ENCODE results near the gene KIF3A.

The KIF3A gene

DNA sequence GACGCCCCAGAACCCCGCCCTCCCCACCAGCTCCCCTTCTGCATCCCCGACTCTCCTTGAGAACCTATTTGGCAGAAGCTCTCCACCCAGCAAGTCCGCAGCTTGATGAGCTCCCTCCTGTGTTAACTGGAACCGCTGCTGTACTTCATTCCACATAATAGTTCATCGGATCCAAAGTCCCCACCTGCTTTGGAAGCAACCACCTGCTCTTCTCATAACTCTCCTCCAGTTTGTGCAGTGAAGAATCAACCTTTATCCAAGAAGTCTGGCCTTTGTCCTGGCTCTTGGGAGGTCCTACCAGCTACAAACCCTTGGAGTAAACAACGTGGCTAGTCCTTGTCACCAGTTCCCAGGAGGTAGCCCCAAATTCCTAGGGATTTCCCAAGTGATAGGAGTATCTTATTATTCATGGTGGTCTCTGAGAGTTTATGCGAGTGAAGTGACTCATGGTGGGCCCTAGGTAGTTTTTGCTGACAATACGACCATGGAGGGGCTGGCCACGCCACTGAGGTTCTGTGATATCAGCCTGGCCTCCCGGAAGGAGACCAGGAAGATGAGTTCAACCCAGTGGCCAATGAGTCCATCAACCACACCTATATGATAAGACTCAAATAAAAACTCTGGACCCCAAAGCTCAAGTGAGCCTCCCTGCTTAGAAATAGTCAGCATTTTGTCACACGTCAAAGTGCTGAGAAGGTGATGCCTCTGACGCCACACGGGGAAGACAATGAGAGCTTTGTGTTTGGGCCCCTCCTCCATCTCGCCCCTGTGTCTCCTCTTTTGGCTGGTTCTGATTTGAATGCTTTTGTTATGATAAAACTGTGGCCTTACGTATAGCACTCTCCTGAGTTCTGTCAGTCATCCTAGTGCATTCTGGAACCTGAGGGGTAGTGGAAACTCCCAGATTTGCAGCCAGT lies 67.1 kb downstream of the KIF3A start:
- H3K9me3 ChIP-seq (ENCODE audit: low read depth, low read length), result no peaks in the 10 kb centered on the region
- H3K27ac ChIP-seq, result no peak overlapping the region
- H3K36me3 ChIP-seq (ENCODE audit: insufficient read depth, low read length), result no peaks in the 10 kb centered on the region
- DNase-seq (ENCODE audit: low read depth, low spot score), result no peak
- no peak overlapping the region for H3K4me3 ChIP-seq
- no peak for TF ChIP-seq POLR2AphosphoS5 (IDR thresholded peaks at IDR 0.05; ENCODE audit: borderline replicate concordance, low read depth, low read length)
- TF ChIP-seq EZH2 (IDR thresholded peaks at IDR 0.05), result no peak
- no peak for TF ChIP-seq FOXP2 (optimal IDR thresholded peaks at IDR 0.05; ENCODE audit: control extremely low read depth, extremely low read length, insufficient read depth)
- no peak overlapping the region for H3K9ac ChIP-seq (ENCODE audit: insufficient read length)

DNA sequence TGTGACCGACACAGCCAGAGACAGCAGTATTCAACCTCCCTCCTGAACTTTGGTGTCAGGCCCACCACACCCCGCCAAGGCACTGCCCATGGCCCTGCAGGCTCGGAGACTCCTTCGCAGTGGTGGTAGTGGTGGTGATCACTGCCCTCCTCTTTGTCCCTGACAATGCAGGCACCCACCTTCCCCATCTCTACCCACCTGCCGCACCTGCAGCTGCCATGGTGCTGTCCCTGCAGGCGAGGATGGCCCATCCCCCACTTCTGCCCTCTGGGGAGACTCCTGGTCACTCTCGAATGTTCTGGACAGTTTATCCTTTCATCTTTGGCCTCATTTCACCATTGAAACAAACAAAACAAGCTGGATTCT lies 67.9 kb downstream of the KIF3A start:
- no peaks in the 10 kb centered on the region for H3K36me3 ChIP-seq (ENCODE audit: insufficient read depth, low read length)
- no peak overlapping the region for H3K9ac ChIP-seq (ENCODE audit: insufficient read length)
- TF ChIP-seq FOXP2 (optimal IDR thresholded peaks at IDR 0.05; ENCODE audit: control extremely low read depth, extremely low read length, insufficient read depth) (no peak), EZH2 (IDR thresholded peaks at IDR 0.05) (no peak), POLR2AphosphoS5 (IDR thresholded peaks at IDR 0.05; ENCODE audit: borderline replicate concordance, low read depth, low read length) (no peak)
- no peak for DNase-seq (ENCODE audit: low read depth, low spot score)
- no peak overlapping the region for H3K27ac ChIP-seq
- no peak overlapping the region for H3K4me3 ChIP-seq
- H3K9me3 ChIP-seq (ENCODE audit: low read depth, low read length), result no peaks in the 10 kb centered on the region

GRCh38 chr5:132668706-132669454 lies 68.5 kb downstream of the KIF3A start:
- no peaks in the 10 kb centered on the region for H3K9me3 ChIP-seq (ENCODE audit: low read depth, low read length)
- H3K36me3 ChIP-seq (ENCODE audit: insufficient read depth, low read length), result no peaks in the 10 kb centered on the region
- DNase-seq (ENCODE audit: low read depth, low spot score), result no peak
- H3K4me3 ChIP-seq, result no peak overlapping the region
- H3K9ac ChIP-seq (ENCODE audit: insufficient read length), result no peak overlapping the region
- TF ChIP-seq POLR2AphosphoS5 (IDR thresholded peaks at IDR 0.05; ENCODE audit: borderline replicate concordance, low read depth, low read length) (no peak), EZH2 (IDR thresholded peaks at IDR 0.05) (no peak), FOXP2 (optimal IDR thresholded peaks at IDR 0.05; ENCODE audit: control extremely low read depth, extremely low read length, insufficient read depth) (no peak)
- no peak overlapping the region for H3K27ac ChIP-seq

DNA sequence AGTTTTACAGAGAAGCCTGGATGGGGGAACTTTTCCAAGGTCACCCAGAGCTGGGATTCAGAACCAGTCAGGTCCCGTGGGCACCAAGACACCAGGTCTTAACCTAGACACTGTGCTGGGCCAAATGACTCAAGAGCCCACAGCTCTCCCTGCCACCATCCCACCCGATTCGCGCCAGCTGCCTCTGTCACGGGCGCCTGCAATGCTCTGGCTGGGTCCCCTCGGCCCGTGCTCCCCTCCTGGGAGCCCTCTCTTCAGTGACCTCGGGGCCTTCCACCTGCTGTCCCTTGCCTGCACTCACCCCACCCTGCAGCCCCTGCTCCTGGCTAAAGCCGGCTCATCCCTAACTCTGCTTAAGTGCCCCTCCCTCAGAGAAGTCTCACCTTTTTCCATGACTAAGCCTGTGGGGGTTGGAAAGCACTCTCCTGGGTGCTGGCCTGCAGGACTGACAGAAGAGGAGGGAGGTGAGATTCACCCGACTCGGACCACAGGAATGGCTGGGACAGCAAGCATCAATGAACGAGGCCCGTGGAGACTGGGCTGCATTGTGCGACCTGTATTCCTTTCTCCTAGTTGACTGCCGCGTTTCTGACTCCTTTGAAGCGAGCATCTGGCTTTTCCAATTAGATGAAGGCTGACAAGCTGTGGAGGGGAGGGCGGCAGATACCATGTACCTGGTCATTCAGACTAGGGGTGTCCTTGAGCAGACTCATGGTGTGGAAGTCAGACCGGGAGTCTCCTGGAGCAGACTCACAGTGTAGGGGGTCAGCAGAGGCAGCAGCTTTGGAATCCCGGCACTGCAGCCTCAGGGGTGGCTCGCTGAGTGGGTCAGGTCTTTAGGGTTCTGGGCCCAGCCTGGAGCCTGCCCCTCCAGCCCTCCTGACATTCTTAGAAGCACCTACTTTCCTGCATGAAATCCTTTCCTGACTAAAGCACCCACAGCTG lies 69.3 kb downstream of the KIF3A start:
- Histone ChIP-seq H3K4me3 (no peak overlapping the region), H3K9me3 (ENCODE audit: low read depth, low read length) (no peaks in the 10 kb centered on the region), H3K36me3 (ENCODE audit: insufficient read depth, low read length) (no peaks in the 10 kb centered on the region), H3K9ac (ENCODE audit: insufficient read length) (no peak overlapping the region), H3K27ac (no peak overlapping the region)
- TF ChIP-seq FOXP2 (optimal IDR thresholded peaks at IDR 0.05; ENCODE audit: control extremely low read depth, extremely low read length, insufficient read depth), result no peak
- TF ChIP-seq POLR2AphosphoS5 (IDR thresholded peaks at IDR 0.05; ENCODE audit: borderline replicate concordance, low read depth, low read length), result no peak
- TF ChIP-seq EZH2 (IDR thresholded peaks at IDR 0.05), result no peak
- DNase-seq (ENCODE audit: low read depth, low spot score), result no peak

DNA sequence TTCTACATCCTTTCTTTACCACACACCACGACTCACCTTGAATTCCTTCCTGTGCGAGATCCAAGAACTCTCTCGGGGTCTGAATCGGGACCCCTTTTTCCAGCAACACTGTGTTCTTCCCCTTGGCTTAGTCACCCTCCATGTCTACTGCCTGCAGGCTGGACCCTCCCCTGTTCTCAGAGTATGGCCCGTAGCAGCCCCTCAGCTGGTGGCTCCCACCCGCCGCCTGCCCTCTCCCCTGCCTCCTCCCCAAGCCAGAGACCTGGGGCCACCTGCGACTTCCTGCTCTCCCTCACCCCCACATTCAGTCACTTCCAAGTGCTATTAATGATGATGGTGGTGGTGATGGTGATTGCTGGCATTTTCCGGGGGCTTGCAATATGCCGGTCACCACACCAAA lies 70.0 kb downstream of the KIF3A start:
- Histone ChIP-seq H3K27ac (no peak overlapping the region), H3K4me3 (no peak overlapping the region), H3K9ac (ENCODE audit: insufficient read length) (no peak overlapping the region), H3K36me3 (ENCODE audit: insufficient read depth, low read length) (no peaks in the 10 kb centered on the region), H3K9me3 (ENCODE audit: low read depth, low read length) (no peaks in the 10 kb centered on the region)
- TF ChIP-seq FOXP2 (optimal IDR thresholded peaks at IDR 0.05; ENCODE audit: control extremely low read depth, extremely low read length, insufficient read depth) (no peak), POLR2AphosphoS5 (IDR thresholded peaks at IDR 0.05; ENCODE audit: borderline replicate concordance, low read depth, low read length) (no peak), EZH2 (IDR thresholded peaks at IDR 0.05) (no peak)
- no peak for DNase-seq (ENCODE audit: low read depth, low spot score)

DNA sequence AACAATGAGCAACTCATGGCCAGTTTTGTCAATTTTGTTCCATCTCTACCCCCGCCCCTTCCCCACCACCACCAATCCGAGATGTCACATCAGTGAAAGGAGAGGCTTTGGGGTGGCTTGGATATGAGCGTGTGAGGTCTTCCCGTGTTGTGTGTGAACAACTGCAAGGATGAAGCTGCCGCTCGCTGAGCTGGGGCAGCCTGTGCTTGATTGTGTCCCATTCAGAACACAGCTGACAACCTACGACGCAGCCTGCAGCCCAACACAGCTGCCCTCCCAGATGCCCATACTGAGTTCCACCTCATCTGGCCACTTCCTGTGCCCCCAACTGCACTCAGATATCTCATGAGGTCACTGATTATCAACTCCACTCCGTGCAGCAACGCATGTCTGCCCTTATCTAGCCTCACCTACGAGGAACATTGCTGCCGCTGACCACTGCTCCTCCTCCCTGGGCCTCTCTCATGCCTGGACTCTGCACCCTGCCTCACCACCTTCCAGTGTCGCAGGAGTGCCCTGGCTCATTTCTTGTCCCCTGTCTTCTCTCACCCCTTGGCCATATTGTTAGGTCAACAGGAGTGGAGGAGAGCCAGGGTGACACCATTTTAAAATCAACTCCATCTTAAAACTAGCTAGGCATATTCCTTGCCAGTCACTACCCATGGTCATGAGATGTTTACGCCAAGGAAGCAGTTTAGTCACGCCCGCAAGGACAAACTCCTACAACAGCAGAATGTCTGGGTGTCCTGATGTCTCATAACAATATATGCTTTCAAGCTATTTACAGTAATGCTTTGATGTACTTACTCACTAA lies 70.8 kb downstream of the KIF3A start:
- no peak for DNase-seq (ENCODE audit: low read depth, low spot score)
- no peaks in the 10 kb centered on the region for H3K36me3 ChIP-seq (ENCODE audit: insufficient read depth, low read length)
- TF ChIP-seq FOXP2 (optimal IDR thresholded peaks at IDR 0.05; ENCODE audit: control extremely low read depth, extremely low read length, insufficient read depth) (no peak), EZH2 (IDR thresholded peaks at IDR 0.05) (no peak), POLR2AphosphoS5 (IDR thresholded peaks at IDR 0.05; ENCODE audit: borderline replicate concordance, low read depth, low read length) (no peak)

DNA sequence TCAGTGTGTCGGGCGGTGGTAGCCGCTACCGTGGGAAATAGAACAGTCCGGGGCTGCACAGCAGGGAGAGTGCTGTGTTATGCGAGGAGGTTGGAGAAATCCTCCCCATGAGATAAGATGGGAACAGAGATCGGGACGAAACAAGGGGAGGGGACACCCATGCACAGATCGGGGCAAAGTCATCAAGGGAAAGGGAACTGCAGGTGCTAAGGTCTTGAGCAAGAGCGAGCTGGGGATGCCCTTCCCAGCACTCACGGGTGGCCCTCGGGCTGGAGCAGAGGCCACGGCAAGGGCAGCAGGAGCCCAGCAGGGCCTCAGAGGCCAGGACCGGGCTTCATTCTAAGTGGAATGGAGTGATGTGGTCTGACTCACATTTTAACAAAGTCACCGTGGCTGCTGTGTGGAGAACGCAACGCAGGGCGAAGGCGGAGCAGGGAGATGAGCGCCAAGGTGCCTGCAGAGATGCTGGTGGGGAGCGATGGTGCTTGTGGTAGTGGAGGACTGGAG lies 71.7 kb downstream of the KIF3A start:
- no peak overlapping the region for H3K27ac ChIP-seq
- H3K36me3 ChIP-seq (ENCODE audit: insufficient read depth, low read length), result no peaks in the 10 kb centered on the region
- no peak for DNase-seq (ENCODE audit: low read depth, low spot score)
- no peak overlapping the region for H3K9ac ChIP-seq (ENCODE audit: insufficient read length)
- H3K9me3 ChIP-seq (ENCODE audit: low read depth, low read length), result no peaks in the 10 kb centered on the region
- TF ChIP-seq EZH2 (IDR thresholded peaks at IDR 0.05), result no peak
- no peak for TF ChIP-seq FOXP2 (optimal IDR thresholded peaks at IDR 0.05; ENCODE audit: control extremely low read depth, extremely low read length, insufficient read depth)
- H3K4me3 ChIP-seq, result no peak overlapping the region

More for the DNA sequence above, 70.8 kb downstream of the KIF3A start:
- no peak overlapping the region for H3K4me3 ChIP-seq
- no peak overlapping the region for H3K9ac ChIP-seq (ENCODE audit: insufficient read length)
- H3K27ac ChIP-seq, result no peak overlapping the region
- H3K9me3 ChIP-seq (ENCODE audit: low read depth, low read length), result no peaks in the 10 kb centered on the region
